HG03135 (cell line): ENCODE measurements around the gene LRRC3.

Experiments used
- ATAC-seq: cut with Tn5 transposase; IDR thresholded peaks from one replicate; pipeline ENCODE4 v1.9.1; 2021; ENCODE audit warnings: mild to moderate bottlenecking, moderate library complexity; ENCODE audit not compliant: unreplicated experiment

LRRC3 gene

GRCh38 chr21:44456214-44456914 lies 1.1 kb downstream of the LRRC3 start:
- ATAC-seq, result no peak

- no peak for ATAC-seq
Observed at GRCh38 chr21:44456915-44457736, 1.8 kb downstream of the LRRC3 start.

- ATAC-seq, result no peak
Observed at GRCh38 chr21:44458971-44459711, 3.8 kb downstream of the LRRC3 start.

GRCh38 chr21:44459712-44460440 lies 4.6 kb downstream of the LRRC3 start:
- ATAC-seq, result no peak

- no peak for ATAC-seq
Observed at GRCh38 chr21:44460441-44460755, 5.1 kb downstream of the LRRC3 start.

GRCh38 chr21:44461005-44461404 lies 5.7 kb downstream of the LRRC3 start:
- ATAC-seq, result no peak

GRCh38 chr21:44461464-44462001 lies 6.2 kb downstream of the LRRC3 start:
- no peak for ATAC-seq

GRCh38 chr21:44462086-44462833 lies 7.0 kb downstream of the LRRC3 start:
- ATAC-seq, result no peak

GRCh38 chr21:44462834-44463200 lies 7.5 kb downstream of the LRRC3 start:
- ATAC-seq, result no peak

- ATAC-seq, result no peak
Observed at GRCh38 chr21:44463724-44464123, 8.4 kb downstream of the LRRC3 start.

- no peak for ATAC-seq
Observed at GRCh38 chr21:44464351-44464750, 9.0 kb downstream of the LRRC3 start.

- no peak for ATAC-seq
Observed at GRCh38 chr21:44466351-44466954, 11.1 kb downstream of the LRRC3 start.

GRCh38 chr21:44466996-44467858 lies 11.9 kb downstream of the LRRC3 start:
- ATAC-seq, result no peak

- ATAC-seq, result no peak
Observed at GRCh38 chr21:44467859-44468195, 12.5 kb downstream of the LRRC3 start.

- ATAC-seq, result no peak
Observed at GRCh38 chr21:44471341-44471740, 16.0 kb downstream of the LRRC3 start.

GRCh38 chr21:44471996-44472395 lies 16.7 kb downstream of the LRRC3 start:
- ATAC-seq, result no peak

- no peak for ATAC-seq
Observed at GRCh38 chr21:44473915-44474555, 18.7 kb downstream of the LRRC3 start.

GRCh38 chr21:44475266-44475845 lies 20.0 kb downstream of the LRRC3 start:
- no peak for ATAC-seq
